Stomach (tissue), 9 donors: ENCODE measurements around the gene PRKACA. TPM values are rescaled to one million over a fixed set of nuclear protein-coding genes. Genes with fewer than 3 reads are reported as not detected.

Experiments
- DNase-seq, 2 donors: peaks; one replicate each; pipeline versions ENCODE4 v3.0.0 to v3.0.0-alpha.2; 2013 to 2019
- H3K27ac ChIP-seq, 5 donors: fragments of 200-600 bp in 4 of 5; sonication (generic) in 4 of 5; one replicate each; pipeline ENCODE4 v1.5.1; 2013 to 2019; ENCODE audit warnings: mild to moderate bottlenecking in 1 of 5, moderate library complexity in 1 of 5
- H3K27me3 ChIP-seq, 3 donors: fragments of 200-600 bp; sonication (generic); one replicate each; pipeline ENCODE4 v1.5.1; 2017 to 2019; ENCODE audit warnings: mixed run types in 1 of 3
- H3K36me3 ChIP-seq, 4 donors: fragments of 200-600 bp; sonication (generic); 1 replicate in 3 of 4; 2 replicates in 1 of 4; pipeline ENCODE4 v1.5.1; 2016 to 2019
- H3K4me1 ChIP-seq, 4 donors: fragments of 200-600 bp; sonication (generic); one replicate each; pipeline ENCODE4 v1.5.1; 2016 to 2019
- H3K4me3 ChIP-seq, 4 donors: fragments of 200-600 bp; sonication (generic) in 3 of 4; one replicate each; pipeline ENCODE4 v1.5.1; 2016 to 2019; ENCODE audit warnings: mild to moderate bottlenecking in 1 of 4
- H3K9me3 ChIP-seq, 4 donors: fragments of 200-600 bp; sonication (generic); one replicate each; pipeline ENCODE4 v1.5.1; 2016 to 2019
- CTCF ChIP-seq, 7 experiments: fragments of 450-650 bp in 4 of 7; fragments of 200-600 bp in 3 of 7; sonication (generic) in 3 of 7; IDR thresholded peaks; one replicate each; pipeline ENCODE4 v1.5.1; 2016 to 2019; ENCODE audit warnings: antibody characterized with exemption in 7 of 7, control low read depth in 2 of 7, mild to moderate bottlenecking in 1 of 7
- EP300 ChIP-seq: sonication (generic); formaldehyde crosslinking; IDR thresholded peaks from one replicate; pipeline ENCODE4 v1.6.1; 2017; ENCODE audit warnings: antibody characterized with exemption
- POLR2A ChIP-seq, 4 donors: fragments of 450-650 bp; IDR thresholded peaks; one replicate each; pipeline ENCODE4 v1.6.1; 2016; ENCODE audit warnings: antibody characterized with exemption in 4 of 4, control low read depth in 2 of 4, mild to moderate bottlenecking in 1 of 4, moderate library complexity in 1 of 4
- POLR2AphosphoS5 ChIP-seq, 3 donors: sonication (generic); formaldehyde crosslinking; IDR thresholded peaks; one replicate each; pipeline ENCODE4 v1.6.1; 2016; ENCODE audit warnings: antibody characterized with exemption in 3 of 3
- WGBS, 5 donors: extraction: QIAGEN DNeasy Blood & Tissue Kit in 3 of 5; methylation state at CpG; one replicate each; pipeline versions ENCODE4 v1.1.5 to v1.1.7; 2013 to 2018; 5-methylcytosine and 5-hydroxymethylcytosine counted together
- intact Hi-C: fragments of 100-400 bp; cut with DNase I; formaldehyde crosslinking; loops from one replicate; pipeline ENCODE4 v1.15.1; 2023; ENCODE audit warnings: low total_unique reads
- polyA plus RNA-seq, 3 donors: library from polyadenylated mRNA; stranded (reverse); fragments of 200-250 nt; gene quantifications; one replicate each; pipeline ENCODE4 v1.2.3, GENCODE V29; 2013
- total RNA-seq, 5 donors: library from RNA; depleted of rRNA; stranded (reverse); fragments of >200 nt; gene quantifications; one replicate each; pipeline versions ENCODE4 v1.1.0 to v1.2.3, GENCODE V29; 2014 to 2016
- donor health status: healthy with polysubstance abuse.
- donor health status: Bipolar disorder and iron deficiency.
- donor health status: healthy.

PRKACA gene
- total and polyA plus RNA-seq, 8 donors = 14.7 to 159 (median 29.9) TPM

- H3K27me3 ChIP-seq = no peaks in the 10 kb centered on the region
- no peak for DNase-seq
- no peak overlapping the region for H3K27ac ChIP-seq
- peaks cover 6 to 25% (median 20%) of the 10 kb centered on the region in 4 donors for H3K4me1 ChIP-seq
- intact Hi-C loops = no loop called here
- no peaks in the 10 kb centered on the region for H3K9me3 ChIP-seq
- no peak overlapping the region for H3K4me3 ChIP-seq
- 78 to 81% (median 80%) methylated on average over 10 to 16 of the region's 16 CpGs for whole genome bisulfite sequencing, 5 donors
- no peak for TF ChIP-seq POLR2AphosphoS5 (IDR thresholded peaks at IDR 0.05)
- TF ChIP-seq EP300 = no peak
- no peak for TF ChIP-seq CTCF (IDR thresholded peaks at IDR 0.05)
- TF ChIP-seq POLR2A (IDR thresholded peaks at IDR 0.05) = no peak
- peaks cover 8 to 49% (median 45%) of the 10 kb centered on the region in 4 donors for H3K36me3 ChIP-seq
Observed at GRCh38 chr19:14164724-14165493, 47.3 kb upstream of the PRKACA start.

- intact Hi-C loops = no loop called here
- H3K4me1 ChIP-seq = peaks cover 6 to 25% (median 20%) of the 10 kb centered on the region in 4 donors
- H3K27me3 ChIP-seq = no peaks in the 10 kb centered on the region
- WGBS, 5 donors = 71 to 78% (median 74%) methylated on average over 10 to 11 of the region's 11 CpGs
- no peak overlapping the region for H3K27ac ChIP-seq
- H3K9me3 ChIP-seq = no peaks in the 10 kb centered on the region
- TF ChIP-seq EP300 = no peak
- TF ChIP-seq CTCF (IDR thresholded peaks at IDR 0.05) = no peak
- no peak for TF ChIP-seq POLR2A (IDR thresholded peaks at IDR 0.05)
- TF ChIP-seq POLR2AphosphoS5 (IDR thresholded peaks at IDR 0.05) = no peak
- peaks cover 12 to 49% (median 45%) of the 10 kb centered on the region in 4 donors for H3K36me3 ChIP-seq
- no peak for DNase-seq
- H3K4me3 ChIP-seq = no peak overlapping the region
Observed at GRCh38 chr19:14164082-14164481, 46.5 kb upstream of the PRKACA start.

- no peak for DNase-seq
- H3K4me1 ChIP-seq = peaks cover 6 to 21% (median 18%) of the 10 kb centered on the region in 4 donors
- H3K4me3 ChIP-seq = no peak overlapping the region
- H3K27me3 ChIP-seq = no peaks in the 10 kb centered on the region
- WGBS, 5 donors = 96 to 98% (median 96%) methylated on average over 34 to 38 of the region's 38 CpGs
- H3K36me3 ChIP-seq = peaks cover 15 to 55% (median 49%) of the 10 kb centered on the region in 4 donors
- H3K27ac ChIP-seq = no peak overlapping the region
- TF ChIP-seq EP300 = no peak
- no peak for TF ChIP-seq POLR2A (IDR thresholded peaks at IDR 0.05)
- intact Hi-C loops = no loop called here
- H3K9me3 ChIP-seq = no peaks in the 10 kb centered on the region
Observed at GRCh38 chr19:14162871-14163297, 45.3 kb upstream of the PRKACA start.

- no peak overlapping the region for H3K27ac ChIP-seq
- WGBS, 5 donors = 84 to 92% (median 89%) methylated on average over 13 to 19 of the region's 19 CpGs
- no peak for TF ChIP-seq POLR2A (IDR thresholded peaks at IDR 0.05)
- TF ChIP-seq EP300 = no peak
- no peak for TF ChIP-seq CTCF (IDR thresholded peaks at IDR 0.05)
- no peak for TF ChIP-seq POLR2AphosphoS5 (IDR thresholded peaks at IDR 0.05)
- DNase-seq = no peak
- H3K36me3 ChIP-seq = peaks cover 30 to 71% (median 65%) of the 10 kb centered on the region in 4 donors
- H3K4me1 ChIP-seq = peaks cover 0 to 5% (median 3%) of the 10 kb centered on the region in 4 donors
- no peaks in the 10 kb centered on the region for H3K27me3 ChIP-seq
- H3K4me3 ChIP-seq = no peak overlapping the region
- intact Hi-C loops = no loop called here
- H3K9me3 ChIP-seq = no peaks in the 10 kb centered on the region
Observed at GRCh38 chr19:14161305-14161704, 43.7 kb upstream of the PRKACA start.
